Activated CD4-positive, alpha-beta T cell treated with anti-CD3 and anti-CD28 coated beads for 1 hour (primary cell): ENCODE results near the gene NUDT14.

ENCODE experiments used
- DNase-seq: peaks from one replicate; pipeline ENCODE4 v3.0.0-alpha.2; 2020

The NUDT14 gene

DNA sequence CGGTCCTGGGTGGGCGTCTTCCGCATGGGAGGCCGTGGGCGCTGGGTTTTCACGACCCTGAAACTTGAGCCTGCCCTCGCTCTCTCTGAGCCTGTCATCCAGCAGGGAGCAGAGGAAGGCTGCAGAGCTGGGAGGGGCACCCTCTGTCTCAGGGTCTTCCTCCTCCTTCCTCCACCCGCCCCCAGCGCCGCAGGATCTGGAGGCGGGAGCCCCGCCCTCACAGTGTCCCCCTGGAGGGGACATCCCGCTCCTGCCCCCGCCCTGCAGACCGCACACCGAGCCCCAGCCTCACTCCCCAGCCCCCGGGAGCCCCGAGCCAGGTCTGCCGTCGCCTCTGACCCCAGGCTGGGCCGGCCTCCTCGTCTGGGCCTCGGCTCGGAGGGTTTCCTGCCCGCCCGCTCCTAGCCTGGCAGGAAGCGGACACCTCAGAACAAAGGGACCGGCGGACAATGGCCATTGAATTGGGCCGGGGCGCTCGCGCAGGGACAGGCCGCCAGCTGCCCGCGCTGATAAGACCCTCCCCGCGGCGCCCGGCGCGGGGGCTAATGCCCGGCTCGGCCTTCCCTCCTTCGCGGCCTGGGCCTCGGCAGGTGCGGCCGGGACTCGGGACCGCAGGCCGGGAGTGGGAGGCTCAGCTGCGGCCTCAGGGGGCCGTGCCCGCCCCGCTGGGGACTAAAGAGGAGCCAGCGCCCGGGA is 15.3 kb upstream of the NUDT14 start:
- DNase-seq = no peak

DNA sequence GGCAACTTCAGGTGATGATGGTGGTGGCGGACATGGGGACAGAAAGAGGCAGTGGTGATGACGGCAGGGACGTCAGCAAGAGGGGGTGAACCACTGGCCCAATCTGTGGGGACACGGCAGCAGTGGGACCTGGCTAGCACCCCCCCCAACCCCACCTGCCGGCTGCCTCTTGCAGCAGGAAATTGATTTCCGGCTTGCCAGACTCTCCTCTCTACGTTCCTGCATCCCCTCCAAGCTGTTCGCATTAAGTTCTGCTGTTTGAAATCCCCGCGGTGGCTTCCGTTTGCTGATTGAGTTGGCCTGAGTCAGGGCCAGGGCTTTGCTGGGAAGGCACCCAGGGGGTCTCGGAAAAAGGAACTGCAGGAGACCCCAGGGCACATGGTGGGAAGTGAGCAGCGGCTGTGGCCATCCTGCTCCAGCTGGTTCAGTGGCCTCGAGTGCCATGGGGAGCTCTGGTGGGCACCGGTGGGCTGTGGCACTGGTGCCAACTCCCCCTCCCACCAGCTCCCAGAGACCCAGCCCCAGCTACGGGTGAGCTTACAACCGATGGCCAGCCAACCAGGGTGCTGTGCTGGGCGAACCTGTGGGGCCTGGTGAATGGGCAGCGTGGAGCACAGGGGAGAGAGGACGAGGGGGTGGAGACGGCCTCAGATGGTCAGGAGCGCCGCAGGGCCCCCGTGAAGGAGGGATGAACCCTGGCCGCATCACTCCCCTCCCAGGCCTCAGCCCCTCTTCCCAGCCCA is 14.6 kb upstream of the NUDT14 start:
- DNase-seq = no peak

GRCh38 chr14:105195051-105195450 is 13.9 kb upstream of the NUDT14 start:
- DNase-seq = no peak

- DNase-seq = no peak
Measured at GRCh38 chr14:105193916-105194782, 13.0 kb upstream of the NUDT14 start.

DNA sequence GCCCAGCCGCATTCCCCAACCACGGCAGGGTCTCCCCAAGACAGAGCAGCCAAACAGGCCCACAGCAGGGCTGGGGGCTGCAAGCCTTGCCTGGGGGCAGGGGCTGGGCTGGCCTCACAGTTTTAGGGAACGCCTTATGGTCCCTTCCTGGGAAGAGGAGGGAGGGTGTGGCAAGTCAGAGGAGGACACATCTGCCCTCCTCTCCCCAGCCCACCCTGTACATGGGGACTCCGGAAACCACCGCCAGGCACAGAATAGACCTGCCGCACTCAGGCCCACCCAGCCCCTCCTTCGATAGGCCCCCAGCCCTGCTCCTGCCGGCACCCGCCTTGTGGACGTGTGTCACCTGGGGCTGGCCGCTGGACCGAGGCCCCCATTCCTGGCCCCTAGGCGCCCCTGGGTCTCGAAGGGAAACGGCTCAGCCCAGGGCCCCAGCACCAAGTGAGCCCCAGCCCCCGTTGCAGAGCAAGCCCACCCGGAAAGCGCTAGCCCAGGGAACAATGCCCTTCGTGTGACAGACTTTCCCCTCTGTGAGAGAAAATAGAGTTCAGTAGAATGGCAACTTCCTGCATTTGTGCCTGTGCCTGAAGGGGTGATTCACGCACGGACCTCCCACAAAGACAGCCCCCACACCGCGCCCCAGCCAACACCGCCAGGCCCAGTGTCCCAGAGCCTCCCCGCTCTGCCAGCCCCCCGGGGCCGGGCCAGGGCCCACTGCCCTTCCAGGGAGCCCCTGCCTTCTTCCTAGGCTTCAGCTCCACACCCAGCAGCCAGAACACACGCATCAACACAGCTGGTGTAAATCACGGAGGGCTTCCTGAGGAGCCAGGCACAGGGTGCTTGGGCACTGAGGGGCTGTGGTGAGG is 12.0 kb upstream of the NUDT14 start:
- DNase-seq = no peak

DNA sequence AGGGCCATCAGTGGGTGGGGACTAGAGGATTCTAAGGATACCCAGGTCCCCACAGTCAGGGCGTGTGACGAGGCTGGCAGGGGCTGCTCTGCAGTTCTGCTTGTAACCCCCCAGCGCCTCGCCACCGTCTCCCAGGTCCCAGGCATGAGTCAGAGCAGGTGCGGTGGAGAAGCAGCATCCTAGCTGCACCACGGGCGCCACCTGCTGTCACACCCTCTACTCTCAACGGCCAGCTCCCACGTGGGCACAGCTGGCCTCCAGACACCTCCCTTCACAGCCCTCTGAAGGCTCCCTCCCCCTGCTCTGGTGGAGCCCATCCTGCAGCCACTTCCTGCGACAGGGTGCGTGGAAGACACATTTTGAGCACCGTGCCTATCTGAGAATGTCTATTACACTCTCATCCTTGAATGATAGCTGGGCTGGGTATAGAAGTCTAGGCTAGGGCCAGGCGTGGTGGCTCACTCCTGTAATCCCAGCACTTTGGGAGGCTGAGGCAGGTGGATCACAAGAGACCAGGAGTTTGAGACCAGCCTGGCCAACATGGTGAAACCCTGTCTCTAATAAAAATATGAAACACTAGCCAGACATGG is 6.9 kb upstream of the NUDT14 start:
- no peak for DNase-seq

DNA sequence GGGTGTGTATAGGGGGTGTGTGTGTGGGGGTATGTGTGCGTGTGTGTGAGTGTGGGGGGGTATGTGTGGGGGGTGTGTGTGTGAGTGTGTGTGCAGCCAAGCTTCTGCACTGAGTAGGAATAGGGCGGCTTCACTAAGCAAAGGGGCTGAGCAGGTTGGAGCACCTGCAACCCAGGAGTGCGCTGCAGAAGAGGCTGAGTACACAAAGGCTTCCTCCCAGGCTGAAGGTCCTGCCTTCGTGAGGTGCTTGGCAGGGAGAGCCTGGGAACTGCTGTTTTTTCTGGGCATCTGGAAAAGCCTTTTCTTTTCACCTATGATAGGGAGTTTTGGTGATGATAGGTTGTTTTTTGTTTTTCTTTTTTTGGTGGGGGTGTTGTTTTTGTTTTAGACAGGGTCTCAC is 6.0 kb upstream of the NUDT14 start:
- no peak for DNase-seq

- no peak for DNase-seq
Measured at GRCh38 chr14:105185973-105186372, 4.9 kb upstream of the NUDT14 start.

DNA sequence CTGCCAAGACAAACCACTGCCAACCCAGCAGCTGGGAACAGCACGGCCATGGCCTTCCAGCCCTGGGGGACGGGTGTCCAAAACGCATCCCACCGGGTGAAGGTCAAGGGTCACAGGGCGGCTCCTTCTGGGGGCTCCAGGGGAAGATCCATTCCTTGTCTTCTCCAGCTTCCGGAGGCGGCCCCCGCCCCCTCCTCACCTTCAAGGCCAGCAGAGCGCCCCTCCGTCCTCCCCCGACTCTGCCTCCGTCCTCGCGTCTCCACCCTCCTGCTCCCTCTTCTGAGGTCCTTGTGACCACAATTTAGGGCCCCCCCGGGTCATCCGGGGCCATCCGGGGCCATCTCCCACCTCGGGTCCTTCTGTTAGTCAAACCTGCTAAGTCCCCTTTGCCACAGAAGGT is 3.9 kb upstream of the NUDT14 start:
- no peak for DNase-seq

GRCh38 chr14:105184461-105184860 is 3.3 kb upstream of the NUDT14 start:
- DNase-seq = no peak

GRCh38 chr14:105182296-105183020 is 1.3 kb upstream of the NUDT14 start:
- DNase-seq = no peak

DNA sequence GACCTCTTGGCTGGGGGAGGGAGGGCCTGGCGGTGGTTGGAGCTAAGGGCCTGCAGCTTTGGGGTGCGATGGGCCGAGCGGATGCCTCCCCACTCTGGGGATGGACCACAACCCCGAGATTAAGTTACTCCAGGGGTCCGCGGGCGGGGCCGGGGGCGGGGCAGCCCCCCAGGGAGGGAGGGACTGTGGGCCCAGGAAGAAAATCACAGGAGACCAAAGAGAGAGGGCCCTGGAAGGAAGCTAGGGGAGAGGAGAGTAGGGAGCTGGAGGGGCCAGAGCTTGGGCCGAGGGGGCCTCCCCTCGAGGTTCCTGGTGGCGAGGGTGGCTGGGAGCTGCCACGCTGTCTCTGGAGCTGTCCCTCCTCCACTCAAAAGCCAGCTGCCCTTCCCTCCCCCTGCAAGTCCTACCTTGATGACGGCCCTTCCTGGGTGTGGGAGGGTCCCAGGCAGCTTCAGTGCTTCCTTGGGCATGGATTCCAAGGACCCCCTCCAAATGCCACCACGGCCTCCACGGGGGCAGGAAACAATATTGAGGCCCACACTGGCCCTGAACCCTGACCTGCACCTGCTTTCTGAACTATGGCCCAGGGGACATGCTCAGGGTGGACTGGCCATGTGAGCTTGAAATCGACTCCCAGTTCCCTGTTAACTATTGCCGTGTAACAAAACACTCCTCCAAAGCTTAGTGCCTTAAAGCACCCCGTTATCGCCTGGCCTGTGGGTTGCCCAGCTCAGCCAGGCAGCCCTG is 610 bp upstream of the NUDT14 start:
- no peak for DNase-seq

- no peak for DNase-seq
Measured at GRCh38 chr14:105179191-105179590, 1.9 kb downstream of the NUDT14 start.

- DNase-seq = no peak
Measured at GRCh38 chr14:105178868-105179140, 2.3 kb downstream of the NUDT14 start.

DNA sequence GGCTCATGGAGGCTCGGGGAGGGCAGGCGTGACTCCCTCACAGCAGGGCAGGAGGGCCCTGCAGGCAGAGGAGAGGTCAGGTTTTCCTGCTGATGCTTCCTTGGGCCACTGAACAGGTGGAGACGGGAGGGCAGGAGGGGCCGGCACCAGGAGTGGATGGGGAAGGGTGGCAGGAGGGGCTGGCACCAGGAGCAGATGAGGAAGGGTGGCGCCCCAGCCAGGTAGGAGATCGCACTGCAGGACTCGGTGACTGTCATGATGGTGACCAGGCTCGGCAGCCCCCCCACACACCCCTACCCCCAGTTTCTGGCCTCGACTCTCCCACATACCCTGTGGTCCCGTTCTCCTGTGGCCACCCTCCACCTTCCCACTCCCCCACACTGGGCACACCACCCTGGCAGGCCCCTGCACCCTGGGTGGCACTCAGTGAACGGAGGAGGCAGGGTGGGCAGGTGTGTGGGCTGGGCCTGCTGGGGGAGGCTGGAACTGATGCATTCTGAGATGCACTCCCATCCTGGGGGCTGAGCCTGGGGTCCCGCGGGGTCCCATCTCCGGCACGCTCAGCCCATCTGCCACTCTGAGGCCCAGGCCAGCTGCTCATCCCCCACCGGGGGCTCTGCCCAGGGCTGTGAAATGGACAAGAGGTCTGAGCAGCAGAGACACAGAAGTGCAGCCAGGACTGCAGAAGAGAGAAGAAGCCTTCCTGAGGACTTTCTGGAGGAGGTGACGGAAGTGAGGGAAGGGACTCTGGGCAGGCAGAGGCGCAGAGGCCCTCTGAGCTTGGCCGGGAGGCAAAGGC is 2.8 kb downstream of the NUDT14 start:
- DNase-seq = no peak

DNA sequence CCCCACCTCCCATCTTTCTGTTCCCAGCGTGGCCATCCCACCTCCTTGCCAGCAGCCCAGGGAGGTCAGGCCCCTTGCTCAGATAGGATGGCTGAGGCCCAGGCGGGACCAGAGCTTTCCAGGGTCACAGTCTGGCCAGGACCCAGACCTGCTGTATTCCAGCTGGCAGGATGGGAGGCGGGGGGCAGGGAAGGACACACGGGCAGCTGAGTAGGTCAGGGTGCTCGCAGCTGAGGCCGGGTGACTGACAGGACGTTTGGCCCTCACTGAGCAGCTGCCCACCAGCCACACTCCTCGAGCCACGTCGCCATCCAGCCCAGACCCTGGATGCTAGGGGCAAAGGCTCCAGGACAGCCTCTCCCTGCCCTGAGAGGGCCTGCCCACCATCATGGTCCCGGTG is 4.0 kb downstream of the NUDT14 start:
- DNase-seq = no peak

- no peak for DNase-seq
Measured at GRCh38 chr14:105176513-105176912, 4.6 kb downstream of the NUDT14 start.

GRCh38 chr14:105173901-105174894 is 6.9 kb downstream of the NUDT14 start:
- DNase-seq = no peak

DNA sequence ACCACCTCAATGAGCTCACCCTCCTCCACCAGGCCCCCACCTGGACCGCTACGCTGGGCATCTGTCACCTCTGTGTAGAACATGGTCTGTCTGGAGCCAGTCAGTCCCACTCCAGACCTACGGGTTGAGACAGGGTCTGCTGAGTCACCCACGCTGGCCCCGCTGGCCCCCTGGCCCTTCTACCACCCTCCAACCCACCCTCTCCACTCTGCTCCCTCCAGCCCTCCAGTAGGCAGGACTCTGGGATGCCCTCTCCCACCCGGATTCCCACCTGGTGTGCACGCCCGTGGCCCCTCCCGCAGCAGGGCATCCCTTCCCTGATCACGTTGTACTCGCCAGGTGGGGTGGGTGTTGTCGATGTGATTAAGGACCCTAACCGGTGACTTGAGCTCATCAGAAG is 8.0 kb downstream of the NUDT14 start:
- no peak for DNase-seq
